ENCODE measurements around the gene GP5. TPM values are rescaled to one million over a fixed set of nuclear protein-coding genes. Genes with fewer than 3 reads are reported as not detected.

GP5 gene
- total and polyA plus RNA-seq, 3 donors from 2014 or later: 0.06 to 0.16 TPM; not detected in 1

DNA sequence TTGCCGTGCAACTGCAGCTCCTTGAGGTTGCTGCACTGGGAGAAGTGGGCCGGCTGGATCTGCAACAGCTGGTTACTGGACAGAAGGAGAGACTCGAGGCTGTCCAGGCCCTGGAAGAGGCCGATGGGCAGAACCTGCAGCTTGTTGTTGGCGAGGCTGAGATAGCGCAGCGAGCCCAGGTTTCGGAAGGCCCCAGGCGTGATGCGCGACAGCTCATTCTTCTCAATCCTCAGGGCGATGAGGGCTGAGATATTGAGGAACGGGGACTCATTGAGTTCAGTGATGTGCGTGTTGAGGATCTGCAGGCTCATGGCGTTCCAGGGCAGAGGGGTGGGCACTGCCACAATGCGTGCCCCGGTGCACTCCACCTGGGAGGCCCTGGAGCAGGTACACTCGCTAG lies 38.5 kb downstream of the GP5 start:
- TF ChIP-seq CTCF (IDR thresholded peaks at IDR 0.05) (no peak), POLR2A (IDR thresholded peaks at IDR 0.05) (no peak)
- intact Hi-C loops (cut with DNase I; ENCODE audit: low total_unique reads): no loop called here
- no peaks in the 10 kb centered on the region for H3K9me3 ChIP-seq
- peaks cover 7% of the 10 kb centered on the region for H3K4me1 ChIP-seq
- no peaks in the 10 kb centered on the region for H3K36me3 ChIP-seq (ENCODE audit: low read depth, missing control alignments)
- WGBS, 2 donors: 91 to 93% methylated on average over 17 to 18 of the region's 18 CpGs
- no peak overlapping the region for H3K27ac ChIP-seq
- DNase-seq: no peak
- no peaks in the 10 kb centered on the region for H3K27me3 ChIP-seq
- no peak overlapping the region for H3K4me3 ChIP-seq

DNA sequence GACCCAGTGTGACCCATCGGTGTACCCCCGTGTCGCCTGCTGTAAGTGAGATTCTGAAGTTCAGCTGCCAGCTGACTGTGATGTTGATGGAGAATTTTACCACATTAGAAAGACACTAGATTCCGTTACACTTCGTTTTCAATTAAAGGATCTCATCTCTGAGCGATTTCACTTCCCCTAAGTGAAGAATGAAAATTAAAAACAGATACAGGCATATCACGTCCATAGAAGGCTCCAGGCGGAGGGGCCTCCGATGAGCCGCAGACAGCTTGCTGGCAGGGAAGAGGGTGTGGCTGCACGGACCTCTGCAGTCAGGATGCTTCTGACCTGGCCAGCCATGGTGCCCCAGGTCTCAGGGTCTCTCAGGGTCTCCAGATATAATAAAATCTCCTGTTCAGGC lies 41.4 kb downstream of the GP5 start:
- peaks cover 10% of the 10 kb centered on the region for H3K4me1 ChIP-seq
- no peaks in the 10 kb centered on the region for H3K27me3 ChIP-seq
- 91 to 93% methylated on average over 11 of the region's 11 CpGs for WGBS, 2 donors
- H3K36me3 ChIP-seq (ENCODE audit: low read depth, missing control alignments): no peaks in the 10 kb centered on the region
- H3K4me3 ChIP-seq: no peak overlapping the region
- DNase-seq: no peak
- H3K9me3 ChIP-seq: no peaks in the 10 kb centered on the region
- intact Hi-C loops (cut with DNase I; ENCODE audit: low total_unique reads): no loop called here
- H3K27ac ChIP-seq: no peak overlapping the region
- TF ChIP-seq CTCF (IDR thresholded peaks at IDR 0.05): no peak

DNA sequence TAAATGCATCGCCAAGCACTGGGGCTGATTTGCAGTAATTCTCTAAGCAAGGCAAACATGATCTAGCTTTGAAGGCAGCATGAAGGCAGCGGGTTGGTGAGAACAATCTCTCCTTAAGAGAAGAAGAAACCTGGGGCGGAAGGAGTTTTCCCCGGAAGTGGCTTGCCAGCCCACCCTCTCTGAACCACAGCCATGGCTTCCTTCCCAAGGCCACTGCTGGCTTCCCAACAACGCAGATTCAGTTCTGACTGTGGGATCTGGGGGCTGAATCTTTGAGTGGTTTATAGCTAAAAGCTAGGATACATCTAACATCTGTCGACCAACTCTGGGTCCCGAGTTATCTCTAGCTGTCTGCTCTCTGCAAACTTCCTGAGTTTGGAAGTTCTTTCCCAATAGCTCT lies 43.7 kb downstream of the GP5 start:
- Histone ChIP-seq H3K27me3 (no peaks in the 10 kb centered on the region), H3K27ac (no peak overlapping the region), H3K4me1 (peaks cover 10% of the 10 kb centered on the region), H3K9me3 (no peaks in the 10 kb centered on the region), H3K36me3 (ENCODE audit: low read depth, missing control alignments) (no peaks in the 10 kb centered on the region), H3K4me3 (no peak overlapping the region)
- TF ChIP-seq POLR2A (IDR thresholded peaks at IDR 0.05) (no peak), CTCF (IDR thresholded peaks at IDR 0.05) (no peak)
- DNase-seq: no peak
- intact Hi-C loops (cut with DNase I; ENCODE audit: low total_unique reads): no loop called here
- WGBS, 2 donors: 40 to 49% methylated on average over 7 of the region's 7 CpGs

DNA sequence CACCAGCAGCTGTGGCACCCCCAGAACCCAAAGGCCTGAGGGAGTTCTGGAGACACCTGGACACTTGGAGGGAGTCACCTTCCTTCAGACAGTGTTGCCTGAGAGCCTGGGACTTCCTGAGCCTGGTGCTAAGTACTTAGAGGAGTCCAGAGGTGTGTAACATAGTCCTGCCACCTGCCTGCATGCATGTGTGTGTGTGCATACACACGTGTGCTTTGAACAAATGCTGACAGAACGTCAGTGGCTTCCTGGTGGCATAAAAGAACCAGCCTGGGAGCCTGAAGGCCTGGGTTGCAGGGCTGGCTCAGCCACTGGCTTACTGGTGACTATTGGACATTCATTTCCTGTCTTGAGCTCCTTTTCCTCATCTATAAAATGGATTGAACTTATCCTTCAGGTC lies 44.8 kb downstream of the GP5 start:
- peaks cover 10% of the 10 kb centered on the region for H3K4me1 ChIP-seq
- no peaks in the 10 kb centered on the region for H3K36me3 ChIP-seq (ENCODE audit: low read depth, missing control alignments)
- 63 to 82% methylated on average over 2 of the region's 2 CpGs for WGBS, 2 donors
- TF ChIP-seq POLR2A (IDR thresholded peaks at IDR 0.05) (no peak), CTCF (IDR thresholded peaks at IDR 0.05) (no peak)
- DNase-seq: no peak
- H3K27me3 ChIP-seq: no peaks in the 10 kb centered on the region
- H3K9me3 ChIP-seq: no peaks in the 10 kb centered on the region
- no peak overlapping the region for H3K27ac ChIP-seq
- intact Hi-C loops (cut with DNase I; ENCODE audit: low total_unique reads): no loop called here
- H3K4me3 ChIP-seq: no peak overlapping the region

- TF ChIP-seq POLR2A (IDR thresholded peaks at IDR 0.05): no peak
- TF ChIP-seq CTCF (IDR thresholded peaks at IDR 0.05): no peak
- WGBS, 2 donors: 70 to 73% methylated on average over 10 of the region's 10 CpGs
- no peak overlapping the region for H3K27ac ChIP-seq
- no peaks in the 10 kb centered on the region for H3K27me3 ChIP-seq
- no peaks in the 10 kb centered on the region for H3K36me3 ChIP-seq (ENCODE audit: low read depth, missing control alignments)
- intact Hi-C loops (cut with DNase I; ENCODE audit: low total_unique reads): no loop called here
- no peaks in the 10 kb centered on the region for H3K9me3 ChIP-seq
- no peak for DNase-seq
- no peak overlapping the region for H3K4me3 ChIP-seq
- peaks cover 10% of the 10 kb centered on the region for H3K4me1 ChIP-seq
Measured at GRCh38 chr3:194352667-194353246, 46.3 kb downstream of the GP5 start.

All from testis (tissue), 3 donors.